Endodermal cell (in vitro differentiated cells): ENCODE results near the gene ZSCAN5A. TPM values are rescaled to one million over a fixed set of nuclear protein-coding genes. Genes with fewer than 3 reads are reported as not detected.

Experiments used
- DNase-seq: peaks from one replicate; pipeline ENCODE4 v3.0.0-alpha.2; 2017
- H3K27ac ChIP-seq: 2 replicates; pipeline ENCODE4 v1.5.1; 2013; ENCODE audit warnings: mild to moderate bottlenecking, low read depth, low read length, moderate library complexity
- H3K27me3 ChIP-seq: 2 replicates; pipeline ENCODE4 v1.6.1; 2013; ENCODE audit warnings: mild to moderate bottlenecking, low read length, moderate library complexity; ENCODE audit not compliant: insufficient read depth, control insufficient read depth, poor library complexity, severe bottlenecking
- H3K36me3 ChIP-seq: 2 replicates; pipeline ENCODE4 v1.7.0; 2013; ENCODE audit warnings: mild to moderate bottlenecking, low read length, moderate library complexity; ENCODE audit not compliant: control insufficient read depth, insufficient read depth
- H3K4me1 ChIP-seq: one replicate; pipeline ENCODE4 v1.7.0; 2013; ENCODE audit warnings: low read length; ENCODE audit not compliant: control insufficient read depth, insufficient read depth
- H3K4me3 ChIP-seq: 2 replicates; pipeline ENCODE4 v1.5.1; 2013; ENCODE audit warnings: mild to moderate bottlenecking, low read length, moderate library complexity
- H3K9ac ChIP-seq: 2 replicates; pipeline ENCODE4 v1.6.1; 2013; ENCODE audit warnings: mild to moderate bottlenecking, low read length, moderate library complexity; ENCODE audit not compliant: poor library complexity, severe bottlenecking; ENCODE audit errors: extremely low read depth
- H3K9me3 ChIP-seq: 2 replicates; pipeline ENCODE4 v1.6.1; 2013; ENCODE audit warnings: mild to moderate bottlenecking, low read length, moderate library complexity; ENCODE audit not compliant: control insufficient read depth
- H3K27ac Mint-ChIP-seq: 2 replicates; pipeline ENCODE4 v1.8.0; 2020; ENCODE audit warnings: mixed read lengths
- H3K27me3 Mint-ChIP-seq: 2 replicates; pipeline ENCODE4 v1.8.0; 2021; ENCODE audit warnings: mild to moderate bottlenecking, mixed read lengths; ENCODE audit not compliant: insufficient read depth
- H3K36me3 Mint-ChIP-seq: 2 replicates; pipeline ENCODE4 v1.8.0; 2020; ENCODE audit warnings: low read depth, mixed read lengths
- H3K4me1 Mint-ChIP-seq: 2 replicates; pipeline ENCODE4 v1.8.0; 2020; ENCODE audit warnings: mixed read lengths
- H3K4me3 Mint-ChIP-seq: 2 replicates; pipeline ENCODE4 v1.8.0; 2020; ENCODE audit warnings: mild to moderate bottlenecking, moderate library complexity, mixed read lengths
- H3K9me3 Mint-ChIP-seq: 2 replicates; pipeline ENCODE4 v1.8.0; 2020; ENCODE audit warnings: mild to moderate bottlenecking, mixed read lengths
- WGBS, 2 experiments: methylation state at CpG; one replicate each; pipeline versions ENCODE4 v1.1.5 to v1.1.7; 2013; ENCODE audit warnings: missing lambda C conversion rate in 2 of 2, mixed read lengths in 1 of 2; ENCODE audit not compliant: insufficient coverage in 1 of 2, insufficient read length in 1 of 2; 5-methylcytosine and 5-hydroxymethylcytosine counted together
- long read RNA-seq, 4 experiments: library from polyadenylated mRNA in 2 of 4; library from RNA in 1 of 4; library from capped mRNA in 1 of 4; stranded (forward) in 3 of 4; unstranded in 1 of 4; transcript quantifications; one replicate each; pipeline ENCODE4 v2.0.0, GENCODE V29; 2020 to 2021; ENCODE audit warnings: inconsistent platforms in 1 of 4
- polyA plus RNA-seq, 2 experiments: library from polyadenylated mRNA; stranded (reverse); fragments of 50-300 nt; gene quantifications; one replicate each; pipeline ENCODE4 v1.2.3, GENCODE V29; 2013
- total RNA-seq, 2 donors: library from RNA; stranded (reverse); fragmentation: NEBNext Ultra II Directional in 1 of 2; extraction: Animal tissue kit (Norgen Biotek cat#: 25700) in 1 of 2; gene quantifications; 2 replicates in 1 of 2; 3 replicates in 1 of 2; pipeline ENCODE4 v1.2.1, GENCODE V29; 2021
- TF ChIP-seq, protein P1 (sequence below): fragments of 200-600 bp; sonication (generic); conservative IDR thresholded peaks from 2 replicates; pipeline ENCODE4 v1.5.0; 2021; ENCODE audit warnings: antibody characterized with exemption, mild to moderate bottlenecking

The ZSCAN5A gene, protein sequence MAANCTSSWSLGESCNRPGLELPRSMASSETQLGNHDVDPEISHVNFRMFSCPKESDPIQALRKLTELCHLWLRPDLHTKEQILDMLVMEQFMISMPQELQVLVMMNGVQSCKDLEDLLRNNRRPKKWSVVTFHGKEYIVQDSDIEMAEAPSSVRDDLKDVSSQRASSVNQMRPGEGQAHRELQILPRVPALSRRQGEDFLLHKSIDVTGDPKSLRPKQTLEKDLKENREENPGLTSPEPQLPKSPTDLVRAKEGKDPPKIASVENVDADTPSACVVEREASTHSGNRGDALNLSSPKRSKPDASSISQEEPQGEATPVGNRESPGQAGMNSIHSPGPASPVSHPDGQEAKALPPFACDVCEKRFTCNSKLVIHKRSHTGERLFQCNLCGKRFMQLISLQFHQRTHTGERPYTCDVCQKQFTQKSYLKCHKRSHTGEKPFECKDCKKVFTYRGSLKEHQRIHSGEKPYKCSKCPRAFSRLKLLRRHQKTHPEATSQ
- total RNA-seq: 10 to 100 TPM; 11.9 to 20.8 TPM
- polyA plus RNA-seq (2013, experiment 1 of 2): 10.3 TPM
- polyA plus RNA-seq (2013, experiment 2 of 2): 10.5 TPM
- long read RNA-seq, experiment 1, partial matches to known transcripts: 0 of 3 reads
- long read RNA-seq, experiment 1, other reads (novel, unspliced or antisense): 3 of 3 reads
- long read RNA-seq, experiment 2, partial matches to known transcripts: 1 of 11 reads
- long read RNA-seq, experiment 2, other reads (novel, unspliced or antisense): 10 of 11 reads
- long read RNA-seq, experiment 3, partial matches to known transcripts: 6 of 43 reads
- long read RNA-seq, experiment 3, other reads (novel, unspliced or antisense): 37 of 43 reads
- long read RNA-seq, experiment 4, partial matches to known transcripts: 0 of 5 reads
- long read RNA-seq, experiment 4, other reads (novel, unspliced or antisense): 5 of 5 reads

DNA sequence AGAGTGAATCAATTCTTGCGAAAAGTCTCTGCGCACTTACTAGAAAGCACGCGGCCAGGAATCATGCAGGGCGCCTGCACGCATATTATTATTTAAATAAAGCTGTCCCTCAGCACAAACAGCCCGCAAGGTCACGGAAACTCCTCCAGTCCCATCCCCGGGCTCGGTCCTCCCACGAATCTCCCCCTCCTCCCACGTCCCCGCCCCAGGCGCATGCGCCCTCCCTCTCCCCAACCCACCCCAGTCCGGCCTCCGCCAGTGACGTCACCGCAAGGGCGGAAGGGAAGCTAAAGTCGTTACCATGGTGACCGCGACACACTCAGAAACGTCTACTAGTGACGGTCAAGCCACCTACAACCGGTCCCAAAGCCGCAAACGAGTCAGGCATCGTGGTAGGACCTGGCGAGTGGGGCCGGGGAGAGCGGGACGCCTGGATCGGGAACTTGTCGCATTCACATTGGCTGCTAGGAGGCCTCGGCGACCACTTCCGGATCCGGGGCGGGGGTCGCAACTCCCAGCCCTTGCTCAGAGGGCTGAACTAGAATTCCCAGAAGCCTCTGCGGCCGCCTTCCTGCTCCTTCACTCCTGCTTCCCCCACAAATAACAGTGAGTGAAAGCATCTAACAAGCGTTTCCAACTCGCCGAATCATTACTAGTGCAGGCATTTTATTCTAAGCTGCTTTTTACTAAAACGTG is at the start of gene ZSCAN5A:
Gene ZSCAN5A (minus strand): TSS at position 459 of the 696 bp plus-strand sequence. CDS start 89,793 bp downstream, outside the sequence.
- H3K36me3 Mint-ChIP-seq: peaks cover 30% of the 10 kb centered on the region

DNA sequence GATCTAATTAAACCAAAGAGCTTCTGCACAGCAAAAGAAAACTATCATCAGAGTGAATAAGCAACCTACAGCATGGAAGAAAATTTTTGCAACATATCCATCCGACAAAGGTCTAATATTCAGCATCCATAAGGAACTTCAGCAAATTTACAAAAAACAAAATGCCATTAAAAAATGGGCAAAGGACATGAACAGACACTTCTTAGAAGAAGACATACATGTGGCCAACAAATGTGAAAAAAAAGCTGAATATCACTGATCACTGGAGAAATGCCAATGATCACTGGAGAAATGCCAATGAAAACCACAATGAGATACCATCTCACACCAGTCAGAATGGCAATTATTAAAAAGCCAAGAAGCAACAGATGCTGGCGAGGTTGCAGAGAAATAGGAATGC is 46.2 kb upstream of the ZSCAN5A start:
- H3K27ac ChIP-seq: no peak overlapping the region
- H3K9me3 ChIP-seq: peaks cover 69% of the 10 kb centered on the region
- Mint-ChIP-seq H3K36me3 (peaks cover 56% of the 10 kb centered on the region), H3K27me3 (peaks cover 3% of the 10 kb centered on the region), H3K9me3 (peaks cover 75% of the 10 kb centered on the region), H3K27ac (no peak overlapping the region), H3K4me3 (no peak overlapping the region), H3K4me1 (peaks cover 2% of the 10 kb centered on the region)
- peaks cover 5% of the 10 kb centered on the region for H3K36me3 ChIP-seq
- H3K4me3 ChIP-seq: no peak overlapping the region
- no peaks in the 10 kb centered on the region for H3K4me1 ChIP-seq
- no peak for DNase-seq
- H3K27me3 ChIP-seq: no peaks in the 10 kb centered on the region
- 90 to 100% methylated on average over 1 to 2 of the region's 2 CpGs for WGBS, 2 experiments
- no peak overlapping the region for H3K9ac ChIP-seq
- TF ChIP-seq, protein P1, sequence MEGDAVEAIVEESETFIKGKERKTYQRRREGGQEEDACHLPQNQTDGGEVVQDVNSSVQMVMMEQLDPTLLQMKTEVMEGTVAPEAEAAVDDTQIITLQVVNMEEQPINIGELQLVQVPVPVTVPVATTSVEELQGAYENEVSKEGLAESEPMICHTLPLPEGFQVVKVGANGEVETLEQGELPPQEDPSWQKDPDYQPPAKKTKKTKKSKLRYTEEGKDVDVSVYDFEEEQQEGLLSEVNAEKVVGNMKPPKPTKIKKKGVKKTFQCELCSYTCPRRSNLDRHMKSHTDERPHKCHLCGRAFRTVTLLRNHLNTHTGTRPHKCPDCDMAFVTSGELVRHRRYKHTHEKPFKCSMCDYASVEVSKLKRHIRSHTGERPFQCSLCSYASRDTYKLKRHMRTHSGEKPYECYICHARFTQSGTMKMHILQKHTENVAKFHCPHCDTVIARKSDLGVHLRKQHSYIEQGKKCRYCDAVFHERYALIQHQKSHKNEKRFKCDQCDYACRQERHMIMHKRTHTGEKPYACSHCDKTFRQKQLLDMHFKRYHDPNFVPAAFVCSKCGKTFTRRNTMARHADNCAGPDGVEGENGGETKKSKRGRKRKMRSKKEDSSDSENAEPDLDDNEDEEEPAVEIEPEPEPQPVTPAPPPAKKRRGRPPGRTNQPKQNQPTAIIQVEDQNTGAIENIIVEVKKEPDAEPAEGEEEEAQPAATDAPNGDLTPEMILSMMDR: no peak

More for the DNA sequence above, at the start of gene ZSCAN5A:
- Histone ChIP-seq H3K4me3 (peak within 1 kb of the TSS; percentile 90), H3K27me3 (no peaks in the 10 kb centered on the region), H3K9me3 (no peaks in the 10 kb centered on the region), H3K9ac (peak within 1 kb of the TSS; percentile 92), H3K4me1 (no peaks in the 10 kb centered on the region), H3K27ac (peak within 1 kb of the TSS; percentile 98), H3K36me3 (peaks cover 20% of the 10 kb centered on the region)
- H3K9me3 Mint-ChIP-seq: peaks cover 7% of the 10 kb centered on the region
- 0% methylated on average over 31 to 47 of the region's 47 CpGs for WGBS, 2 experiments
- TF ChIP-seq, protein P1: no peak
- peaks cover 3% of the 10 kb centered on the region for H3K27me3 Mint-ChIP-seq
- peak; percentile 97 for DNase-seq
- peak within 1 kb of the TSS; percentile 94 for H3K27ac Mint-ChIP-seq
- peaks cover 12% of the 10 kb centered on the region for H3K4me1 Mint-ChIP-seq
- H3K4me3 Mint-ChIP-seq: peak within 1 kb of the TSS; percentile 79

DNA sequence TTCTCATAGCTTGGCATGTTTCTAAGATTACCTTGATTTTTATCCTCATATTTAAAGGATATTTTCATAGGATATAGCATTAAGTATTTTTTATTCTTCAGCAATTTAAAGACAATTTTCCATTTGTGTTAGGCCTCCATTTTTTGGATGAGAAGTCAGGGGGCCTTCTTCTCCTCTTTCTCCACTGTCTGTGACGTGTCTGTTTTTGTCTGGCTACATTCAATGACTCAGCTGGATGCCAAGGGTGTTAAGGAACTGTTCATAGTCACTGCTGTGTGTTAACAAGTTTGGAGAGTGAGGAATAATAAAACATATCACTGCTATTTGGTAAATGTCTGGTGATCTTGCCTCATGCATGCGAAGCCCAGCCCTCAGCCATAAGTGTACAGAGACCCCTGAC is 42.3 kb upstream of the ZSCAN5A start:
- H3K27me3 Mint-ChIP-seq: peaks cover 3% of the 10 kb centered on the region
- H3K4me1 Mint-ChIP-seq: no peaks in the 10 kb centered on the region
- peaks cover 65% of the 10 kb centered on the region for H3K9me3 Mint-ChIP-seq
- no peak overlapping the region for H3K27ac ChIP-seq
- TF ChIP-seq, protein P1: no peak
- H3K9me3 ChIP-seq: peaks cover 37% of the 10 kb centered on the region
- WGBS, 2 experiments: 86 to 100% methylated on average over 1 of the region's 2 CpGs
- no peak overlapping the region for H3K27ac Mint-ChIP-seq
- peaks cover 5% of the 10 kb centered on the region for H3K36me3 ChIP-seq
- peaks cover 43% of the 10 kb centered on the region for H3K36me3 Mint-ChIP-seq
- H3K9ac ChIP-seq: no peak overlapping the region
- H3K4me3 ChIP-seq: no peak overlapping the region
- no peak overlapping the region for H3K4me3 Mint-ChIP-seq
- no peak for DNase-seq
- no peaks in the 10 kb centered on the region for H3K4me1 ChIP-seq
- no peaks in the 10 kb centered on the region for H3K27me3 ChIP-seq
